ENCODE results near the gene RAB17. TPM values are rescaled to one million over a fixed set of nuclear protein-coding genes. Genes with fewer than 3 reads are reported as not detected.
"Not testable (repeated sequence)": the region's sequence is repeated elsewhere in the genome, so short reads cannot be mapped to it uniquely, and the experiment has no call there.

RAB17 gene
- total RNA-seq, 1 donor from 2014 or later, result 6.1 TPM

DNA sequence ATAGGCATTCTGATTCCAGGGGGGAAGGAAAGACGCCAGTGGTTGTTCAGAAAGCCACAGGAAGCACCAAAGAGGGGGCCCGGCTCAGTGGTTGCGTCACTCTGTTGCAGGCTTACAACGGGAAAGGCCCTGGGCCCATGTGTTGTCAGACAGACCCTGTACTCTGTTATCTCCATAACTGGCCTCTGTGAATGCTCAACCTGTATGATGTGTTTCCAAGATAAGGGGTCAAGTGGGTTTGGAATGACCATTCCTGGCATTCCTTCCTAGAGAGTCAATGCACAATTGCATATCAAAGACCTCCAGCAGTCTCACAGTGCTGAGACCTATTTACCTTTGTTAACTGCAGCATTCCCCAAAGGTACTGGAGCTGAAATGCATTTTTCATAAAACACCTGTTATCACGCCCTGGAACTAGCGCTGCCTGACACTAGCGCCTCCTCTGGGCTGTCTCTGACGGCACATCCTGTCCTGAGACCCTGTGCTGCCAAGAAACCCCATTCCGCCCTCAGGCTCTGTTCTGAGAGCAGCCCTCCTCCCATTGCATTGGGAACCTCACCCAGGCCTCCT is 23.7 kb upstream of the RAB17 start:
- DNase-seq (ENCODE audit: low read depth), result no peak
- no peak overlapping the region for H3K4me3 ChIP-seq (ENCODE audit: low read depth, low read length)
- TF ChIP-seq, protein P1, sequence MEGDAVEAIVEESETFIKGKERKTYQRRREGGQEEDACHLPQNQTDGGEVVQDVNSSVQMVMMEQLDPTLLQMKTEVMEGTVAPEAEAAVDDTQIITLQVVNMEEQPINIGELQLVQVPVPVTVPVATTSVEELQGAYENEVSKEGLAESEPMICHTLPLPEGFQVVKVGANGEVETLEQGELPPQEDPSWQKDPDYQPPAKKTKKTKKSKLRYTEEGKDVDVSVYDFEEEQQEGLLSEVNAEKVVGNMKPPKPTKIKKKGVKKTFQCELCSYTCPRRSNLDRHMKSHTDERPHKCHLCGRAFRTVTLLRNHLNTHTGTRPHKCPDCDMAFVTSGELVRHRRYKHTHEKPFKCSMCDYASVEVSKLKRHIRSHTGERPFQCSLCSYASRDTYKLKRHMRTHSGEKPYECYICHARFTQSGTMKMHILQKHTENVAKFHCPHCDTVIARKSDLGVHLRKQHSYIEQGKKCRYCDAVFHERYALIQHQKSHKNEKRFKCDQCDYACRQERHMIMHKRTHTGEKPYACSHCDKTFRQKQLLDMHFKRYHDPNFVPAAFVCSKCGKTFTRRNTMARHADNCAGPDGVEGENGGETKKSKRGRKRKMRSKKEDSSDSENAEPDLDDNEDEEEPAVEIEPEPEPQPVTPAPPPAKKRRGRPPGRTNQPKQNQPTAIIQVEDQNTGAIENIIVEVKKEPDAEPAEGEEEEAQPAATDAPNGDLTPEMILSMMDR (conservative IDR thresholded peaks at IDR 0.05; ENCODE audit: low read depth, low read length), result peak; percentile 33

DNA sequence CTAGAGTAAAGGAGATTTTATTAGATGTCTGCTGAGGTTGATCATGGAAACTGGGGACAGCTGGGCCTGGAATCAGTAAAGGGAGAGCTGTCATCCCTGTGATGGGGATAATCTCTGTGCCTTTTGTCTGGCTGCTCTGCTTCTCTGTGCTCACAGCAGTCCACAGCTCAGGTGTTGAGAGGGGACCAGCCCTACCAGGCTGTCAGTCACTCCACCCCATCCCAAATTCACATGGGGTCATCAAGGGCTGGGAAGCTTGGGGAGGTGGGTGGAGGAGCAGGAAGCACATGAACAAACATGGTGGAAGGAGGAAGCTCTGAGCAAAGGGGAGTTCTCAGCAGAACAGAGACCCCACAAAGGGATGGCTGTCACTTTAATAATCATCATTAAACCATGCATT is 23.1 kb upstream of the RAB17 start:
- no peak overlapping the region for H3K4me3 ChIP-seq (ENCODE audit: low read depth, low read length)
- no peak for DNase-seq (ENCODE audit: low read depth)
- TF ChIP-seq, protein P1 (conservative IDR thresholded peaks at IDR 0.05; ENCODE audit: low read depth, low read length), result no peak

DNA sequence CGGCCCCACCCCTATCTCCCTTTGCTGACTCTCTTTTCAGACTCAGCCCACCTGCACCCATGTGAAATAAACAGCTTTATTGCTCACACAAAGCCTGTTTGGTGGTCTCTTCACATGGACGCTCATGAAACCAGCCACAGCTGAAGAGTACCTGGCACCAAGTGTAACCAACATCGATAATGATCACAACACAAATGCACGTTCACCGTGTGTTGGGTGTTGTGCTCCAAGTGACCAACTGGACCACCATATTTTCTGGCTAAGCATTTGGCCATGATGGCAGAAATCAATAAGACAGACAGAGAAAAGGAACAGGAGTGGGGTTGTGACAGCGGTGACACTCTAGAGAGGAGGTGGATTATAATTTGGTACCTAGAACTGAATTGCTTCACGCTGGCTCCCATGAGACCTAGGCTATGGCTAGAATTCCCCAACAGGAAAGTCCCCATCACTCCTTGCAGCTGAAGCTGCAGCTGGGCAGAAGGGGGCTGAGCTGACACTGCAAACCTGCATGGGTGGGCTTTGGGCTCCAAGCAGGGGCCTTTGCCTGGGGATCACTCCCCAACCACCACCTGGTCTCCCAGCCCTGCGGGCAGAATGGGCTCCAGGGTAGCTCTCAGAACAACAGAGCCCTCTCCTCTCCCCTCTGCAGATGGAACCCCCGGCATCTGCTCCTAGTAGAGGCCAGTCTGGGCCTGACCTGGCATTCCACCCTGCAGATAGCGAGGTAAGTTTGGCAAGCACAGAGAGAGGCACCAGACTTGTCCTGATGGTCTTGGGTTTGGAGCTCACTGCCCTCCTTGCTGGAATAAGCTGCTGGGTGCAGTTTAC is 22.2 kb upstream of the RAB17 start:
- no peak overlapping the region for H3K4me3 ChIP-seq (ENCODE audit: low read depth, low read length)
- TF ChIP-seq, protein P1 (conservative IDR thresholded peaks at IDR 0.05; ENCODE audit: low read depth, low read length), result no peak
- DNase-seq (ENCODE audit: low read depth), result no peak

DNA sequence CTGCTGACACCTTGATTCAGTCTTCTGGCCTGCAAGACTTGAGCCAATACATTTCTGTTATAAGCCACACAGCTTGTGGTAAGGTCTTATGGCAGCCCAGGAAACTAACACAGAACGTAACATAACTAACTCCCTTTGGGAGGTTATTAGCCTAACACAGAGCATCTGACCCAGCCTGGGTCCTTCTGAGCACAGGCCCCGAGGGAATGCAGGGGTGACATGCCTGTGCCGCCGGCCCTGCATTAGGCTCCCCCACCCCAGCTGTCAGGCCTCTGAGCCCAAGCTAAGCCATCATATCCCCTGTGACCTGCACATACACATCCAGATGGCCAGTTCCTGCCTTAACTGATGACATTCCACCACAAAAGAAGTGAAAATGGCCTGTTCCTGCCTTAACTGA is 16.0 kb upstream of the RAB17 start:
- not testable (repeated sequence) for H3K4me3 ChIP-seq (ENCODE audit: low read depth, low read length); DNase-seq (ENCODE audit: low read depth)

DNA sequence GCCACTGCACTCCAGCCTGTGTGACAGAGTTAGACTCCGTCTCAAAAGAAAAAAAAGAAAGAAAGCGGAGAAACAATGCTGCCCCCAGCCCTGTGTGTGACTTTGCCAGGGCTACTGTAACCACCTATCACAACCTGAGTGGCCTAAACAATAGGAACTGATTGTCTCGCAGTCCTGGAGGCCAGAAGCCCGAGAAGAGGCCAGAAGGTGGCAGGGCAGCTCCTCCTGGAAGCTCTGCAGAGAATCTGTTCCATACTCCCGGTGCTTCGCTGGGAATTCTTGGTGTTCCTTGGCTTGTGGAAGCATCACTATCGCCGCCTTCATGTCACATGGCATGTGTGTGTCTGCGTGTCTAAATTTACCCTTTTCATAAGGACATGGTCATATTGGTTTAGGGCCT is 14.4 kb upstream of the RAB17 start:
- DNase-seq (ENCODE audit: low read depth), result no peak
- TF ChIP-seq, protein P1 (conservative IDR thresholded peaks at IDR 0.05; ENCODE audit: low read depth, low read length), result peak; percentile 66
- no peak overlapping the region for H3K4me3 ChIP-seq (ENCODE audit: low read depth, low read length)

DNA sequence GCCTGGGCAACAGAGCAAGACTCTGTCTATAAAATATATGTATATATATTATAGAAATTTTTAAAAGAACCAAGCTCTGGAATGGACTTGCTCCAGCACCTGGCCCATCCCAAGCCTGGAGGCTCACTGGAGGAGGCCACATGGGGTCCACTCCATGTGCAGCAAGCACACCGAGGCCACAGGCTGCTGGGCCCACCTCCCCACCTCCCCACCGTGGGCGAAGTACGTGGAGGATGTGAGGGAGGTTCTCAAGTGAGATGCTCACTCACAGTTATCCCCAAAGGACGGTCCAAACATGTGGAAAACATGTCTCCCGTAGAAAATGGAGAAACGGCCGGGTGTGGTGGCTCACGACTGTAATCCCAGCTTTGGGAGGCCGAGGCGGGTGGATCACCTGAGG is 13.9 kb upstream of the RAB17 start:
- H3K4me3 ChIP-seq (ENCODE audit: low read depth, low read length), result no peak overlapping the region
- no peak for DNase-seq (ENCODE audit: low read depth)
- TF ChIP-seq, protein P1 (conservative IDR thresholded peaks at IDR 0.05; ENCODE audit: low read depth, low read length), result no peak

DNA sequence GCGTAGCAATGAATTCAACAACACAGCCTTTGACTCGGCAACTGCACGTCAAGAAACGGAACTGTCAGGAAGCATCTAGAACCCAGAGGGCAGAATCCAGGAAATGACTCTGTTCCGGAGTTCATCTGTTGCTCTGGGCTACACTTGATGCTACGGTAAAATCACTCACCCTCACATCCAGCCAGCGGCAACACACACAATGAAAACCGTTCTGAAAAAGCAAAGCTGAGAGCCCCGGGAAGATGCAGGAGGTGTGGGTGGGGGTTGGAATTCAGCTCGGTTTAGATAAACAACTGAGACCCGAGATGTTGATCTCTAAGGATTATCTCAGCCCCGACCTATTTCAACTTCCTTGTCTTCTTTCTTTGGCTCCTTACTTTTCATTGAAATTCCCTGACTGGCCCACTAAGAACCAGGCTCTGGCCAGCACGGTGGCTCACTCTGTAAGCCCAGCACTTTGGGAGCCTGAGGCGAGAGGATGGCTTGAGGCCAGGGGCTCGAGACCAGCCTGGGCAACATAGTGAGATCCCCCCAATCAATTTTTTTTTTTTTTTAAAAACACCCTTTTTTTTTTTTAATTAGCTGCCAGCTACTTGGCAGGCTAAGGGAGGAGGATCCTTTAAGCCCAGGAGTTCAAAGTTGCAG is 13.3 kb upstream of the RAB17 start:
- no peak for DNase-seq (ENCODE audit: low read depth)
- H3K4me3 ChIP-seq (ENCODE audit: low read depth, low read length), result no peak overlapping the region
- TF ChIP-seq, protein P1 (conservative IDR thresholded peaks at IDR 0.05; ENCODE audit: low read depth, low read length), result no peak

All from epithelial cell of proximal tubule (primary cell).